Epithelial cell of prostate (primary cell): Measurements from ENCODE around the gene RPL26.

Experiments
- DNase-seq: peaks from one replicate; pipeline ENCODE4 v3.0.0-alpha.2; 2011; ENCODE audit warnings: low read depth, low spot score
- H3K27ac ChIP-seq: fragments of 450-650 bp; 2 replicates; pipeline ENCODE4 v1.5.1; 2017; ENCODE audit warnings: mild to moderate bottlenecking

RPL26 gene

GRCh38 chr17:8383143-8383822 lies at the start of gene RPL26:
TSS of gene RPL26 (minus strand) at chr17:8383193. CDS start at chr17:8382310, 883 bp downstream.
- peak within 1 kb of the TSS; percentile 92 for H3K27ac ChIP-seq
- DNase-seq, result peak; percentile 88

GRCh38 chr17:8430966-8431365 lies 48.0 kb upstream of the RPL26 start:
- H3K27ac ChIP-seq, result no peak overlapping the region
- no peak for DNase-seq

- peak overlapping the region; percentile 4 for H3K27ac ChIP-seq
- no peak for DNase-seq
Measured at GRCh38 chr17:8426802-8427201, 43.8 kb upstream of the RPL26 start.

GRCh38 chr17:8426094-8426720 lies 43.2 kb upstream of the RPL26 start:
- DNase-seq, result no peak
- H3K27ac ChIP-seq, result peak overlapping the region; percentile 4

GRCh38 chr17:8421571-8421970 lies 38.6 kb upstream of the RPL26 start:
- no peak overlapping the region for H3K27ac ChIP-seq
- no peak for DNase-seq

GRCh38 chr17:8420041-8420934 lies 37.3 kb upstream of the RPL26 start:
- no peak for DNase-seq
- no peak overlapping the region for H3K27ac ChIP-seq

GRCh38 chr17:8419305-8419704 lies 36.3 kb upstream of the RPL26 start:
- DNase-seq, result no peak
- H3K27ac ChIP-seq, result no peak overlapping the region

GRCh38 chr17:8418471-8418870 lies 35.5 kb upstream of the RPL26 start:
- DNase-seq, result no peak
- H3K27ac ChIP-seq, result no peak overlapping the region

- H3K27ac ChIP-seq, result peak overlapping the region; percentile 16
- no peak for DNase-seq
Measured at GRCh38 chr17:8417806-8418205, 34.8 kb upstream of the RPL26 start.

- H3K27ac ChIP-seq, result no peak overlapping the region
- DNase-seq, result no peak
Measured at GRCh38 chr17:8413938-8414337, 30.9 kb upstream of the RPL26 start.

GRCh38 chr17:8413328-8413727 lies 30.3 kb upstream of the RPL26 start:
- DNase-seq, result no peak
- H3K27ac ChIP-seq, result no peak overlapping the region

- no peak for DNase-seq
- no peak overlapping the region for H3K27ac ChIP-seq
Measured at GRCh38 chr17:8412089-8412488, 29.1 kb upstream of the RPL26 start.

GRCh38 chr17:8410883-8411238 lies 27.9 kb upstream of the RPL26 start:
- no peak for DNase-seq
- peak overlapping the region; percentile 83 for H3K27ac ChIP-seq

GRCh38 chr17:8409966-8410882 lies 27.2 kb upstream of the RPL26 start:
- H3K27ac ChIP-seq, result peak overlapping the region; percentile 83
- peak; percentile 64 for DNase-seq

- H3K27ac ChIP-seq, result peak overlapping the region; percentile 83
- no peak for DNase-seq
Measured at GRCh38 chr17:8408371-8408770, 25.4 kb upstream of the RPL26 start.

GRCh38 chr17:8406174-8406573 lies 23.2 kb upstream of the RPL26 start:
- no peak overlapping the region for H3K27ac ChIP-seq
- DNase-seq, result no peak

- no peak for DNase-seq
- H3K27ac ChIP-seq, result no peak overlapping the region
Measured at GRCh38 chr17:8405499-8406016, 22.6 kb upstream of the RPL26 start.

- H3K27ac ChIP-seq, result no peak overlapping the region
- DNase-seq, result no peak
Measured at GRCh38 chr17:8402921-8403536, 20.0 kb upstream of the RPL26 start.

GRCh38 chr17:8401107-8401506 lies 18.1 kb upstream of the RPL26 start:
- DNase-seq, result no peak
- H3K27ac ChIP-seq, result no peak overlapping the region
